ENCODE measurements around the gene SLC22A7.

Gene SLC22A7

GRCh38 chr6:43297644-43298564 lies at the start of gene SLC22A7:
Gene SLC22A7 (plus strand): TSS chr6:43298260. CDS start chr6:43298359, 99 bp downstream.
- DNase-seq: no peak

- DNase-seq: no peak
Observed at GRCh38 chr6:43248791-43249190, 49.3 kb upstream of the SLC22A7 start.

- peak; percentile 41 to 77 for DNase-seq
Observed at GRCh38 chr6:43250992-43251373, 47.1 kb upstream of the SLC22A7 start.

- no peak for DNase-seq
Observed at GRCh38 chr6:43253401-43253800, 44.7 kb upstream of the SLC22A7 start.

- no peak for DNase-seq
Observed at GRCh38 chr6:43254138-43254817, 43.8 kb upstream of the SLC22A7 start.

- DNase-seq: no peak
Observed at GRCh38 chr6:43254846-43255245, 43.2 kb upstream of the SLC22A7 start.

- no peak for DNase-seq
Observed at GRCh38 chr6:43255408-43256054, 42.5 kb upstream of the SLC22A7 start.

- no peak for DNase-seq
Observed at GRCh38 chr6:43256670-43257366, 41.2 kb upstream of the SLC22A7 start.

GRCh38 chr6:43257367-43258145 lies 40.5 kb upstream of the SLC22A7 start:
- no peak for DNase-seq

GRCh38 chr6:43258180-43258579 lies 39.9 kb upstream of the SLC22A7 start:
- no peak for DNase-seq

- no peak for DNase-seq
Observed at GRCh38 chr6:43258807-43259686, 39.0 kb upstream of the SLC22A7 start.

- DNase-seq: no peak
Observed at GRCh38 chr6:43260791-43261190, 37.3 kb upstream of the SLC22A7 start.

GRCh38 chr6:43261198-43261597 lies 36.9 kb upstream of the SLC22A7 start:
- no peak for DNase-seq

- DNase-seq: no peak
Observed at GRCh38 chr6:43262000-43262779, 35.9 kb upstream of the SLC22A7 start.

GRCh38 chr6:43262780-43263313 lies 35.2 kb upstream of the SLC22A7 start:
- no peak for DNase-seq

GRCh38 chr6:43263314-43264178 lies 34.5 kb upstream of the SLC22A7 start:
- peak in 1 of 2 experiments; percentile 66 for DNase-seq

GRCh38 chr6:43264599-43265145 lies 33.4 kb upstream of the SLC22A7 start:
- DNase-seq: no peak

GRCh38 chr6:43265564-43265963 lies 32.5 kb upstream of the SLC22A7 start:
- DNase-seq: no peak

Data from NCI-H524 (cell line).